OCI-LY3 (cell line): Measurements from ENCODE around the gene CRADD.

Source experiments
- EZH2phosphoT487 ChIP-seq: fragments of 200-600 bp; shearing (Covaris generic); IDR thresholded peaks from 2 replicates; pipeline ENCODE4 v1.6.1; 2018; ENCODE audit warnings: antibody characterized with exemption, mixed run types, low read depth
- TF ChIP-seq, protein P1 (sequence below): fragments of 200-600, 300-600 bp; sonication (generic); IDR thresholded peaks from 2 replicates; pipeline ENCODE4 v1.5.1; 2014; ENCODE audit warnings: antibody characterized with exemption, low read length, low read depth

DNA sequence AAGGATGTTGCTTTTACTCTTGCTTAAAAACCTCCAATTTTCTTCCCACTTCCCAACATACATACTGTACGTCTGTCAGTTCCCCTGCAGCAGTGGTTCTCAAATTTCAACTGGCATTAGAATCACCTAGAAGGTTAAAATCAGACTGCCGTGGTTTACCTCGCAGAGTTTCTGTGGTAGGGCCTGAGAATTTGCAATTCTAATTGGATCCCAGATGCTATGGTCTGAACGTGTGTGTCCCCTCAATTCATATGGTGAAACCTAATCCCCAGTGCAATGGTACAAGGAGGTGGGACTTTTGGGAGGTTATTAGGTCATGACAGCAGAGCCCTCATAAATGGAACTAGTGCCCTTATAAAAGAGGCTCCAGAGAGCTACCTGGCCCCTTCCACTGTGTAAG is 226.9 kb downstream of the CRADD start:
- TF ChIP-seq, protein P1, sequence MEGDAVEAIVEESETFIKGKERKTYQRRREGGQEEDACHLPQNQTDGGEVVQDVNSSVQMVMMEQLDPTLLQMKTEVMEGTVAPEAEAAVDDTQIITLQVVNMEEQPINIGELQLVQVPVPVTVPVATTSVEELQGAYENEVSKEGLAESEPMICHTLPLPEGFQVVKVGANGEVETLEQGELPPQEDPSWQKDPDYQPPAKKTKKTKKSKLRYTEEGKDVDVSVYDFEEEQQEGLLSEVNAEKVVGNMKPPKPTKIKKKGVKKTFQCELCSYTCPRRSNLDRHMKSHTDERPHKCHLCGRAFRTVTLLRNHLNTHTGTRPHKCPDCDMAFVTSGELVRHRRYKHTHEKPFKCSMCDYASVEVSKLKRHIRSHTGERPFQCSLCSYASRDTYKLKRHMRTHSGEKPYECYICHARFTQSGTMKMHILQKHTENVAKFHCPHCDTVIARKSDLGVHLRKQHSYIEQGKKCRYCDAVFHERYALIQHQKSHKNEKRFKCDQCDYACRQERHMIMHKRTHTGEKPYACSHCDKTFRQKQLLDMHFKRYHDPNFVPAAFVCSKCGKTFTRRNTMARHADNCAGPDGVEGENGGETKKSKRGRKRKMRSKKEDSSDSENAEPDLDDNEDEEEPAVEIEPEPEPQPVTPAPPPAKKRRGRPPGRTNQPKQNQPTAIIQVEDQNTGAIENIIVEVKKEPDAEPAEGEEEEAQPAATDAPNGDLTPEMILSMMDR: no peak
- TF ChIP-seq EZH2phosphoT487: no peak
